Ovary (tissue), 3 donors: ENCODE measurements around the gene VSIG10.

Experiments
- POLR2A ChIP-seq: fragments of 450-650 bp; IDR thresholded peaks from one replicate; pipeline ENCODE4 v1.6.1; 2017; ENCODE audit warnings: antibody characterized with exemption, mild to moderate bottlenecking, moderate library complexity
- TF ChIP-seq, protein P1 (sequence below), 3 donors: fragments of 450-650 bp in 2 of 3; fragments of 200-600 bp in 1 of 3; IDR thresholded peaks; one replicate each; pipeline versions ENCODE4 v1.5.1 to v1.8.0; 2016 to 2022; ENCODE audit warnings: antibody characterized with exemption in 3 of 3, mild to moderate bottlenecking in 1 of 3
- donor health status: DM: no; HTN: no; CAD: no.

DNA sequence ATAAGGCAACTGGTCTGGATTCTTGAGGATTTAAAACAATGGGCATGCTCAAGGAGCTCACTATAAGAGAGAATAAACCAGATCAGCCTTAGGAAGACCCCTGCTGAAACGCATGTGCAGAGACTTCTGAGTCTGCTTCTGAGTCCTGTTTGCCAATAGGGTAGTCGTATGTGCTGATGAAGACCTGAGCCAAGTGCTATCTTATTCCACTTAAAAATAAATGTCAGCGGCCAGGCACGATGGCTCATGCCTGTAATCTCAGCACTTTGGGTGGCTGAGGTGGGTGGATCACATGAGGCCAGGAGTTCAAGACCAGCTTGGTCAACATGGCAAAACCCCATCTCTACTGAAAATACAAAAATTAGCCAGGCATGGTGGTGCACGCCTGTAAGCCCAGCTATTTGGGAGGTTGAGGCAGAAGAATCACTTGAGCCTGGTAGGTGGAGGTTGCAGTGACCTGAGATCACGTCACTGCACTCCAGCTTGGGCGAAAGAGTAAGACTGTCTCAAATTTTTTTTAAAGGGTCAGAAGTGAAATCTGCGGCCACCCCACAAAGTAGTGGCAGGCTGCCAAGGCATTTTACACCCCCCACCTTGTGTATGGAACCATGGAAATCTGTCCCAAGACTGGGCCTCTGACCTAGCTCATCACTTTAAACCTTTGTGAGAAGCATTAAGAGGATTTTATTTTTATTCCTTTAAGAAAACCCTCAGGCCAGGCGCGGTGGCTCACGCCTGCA, 67.0 kb downstream of the VSIG10 start:
- TF ChIP-seq, protein P1, sequence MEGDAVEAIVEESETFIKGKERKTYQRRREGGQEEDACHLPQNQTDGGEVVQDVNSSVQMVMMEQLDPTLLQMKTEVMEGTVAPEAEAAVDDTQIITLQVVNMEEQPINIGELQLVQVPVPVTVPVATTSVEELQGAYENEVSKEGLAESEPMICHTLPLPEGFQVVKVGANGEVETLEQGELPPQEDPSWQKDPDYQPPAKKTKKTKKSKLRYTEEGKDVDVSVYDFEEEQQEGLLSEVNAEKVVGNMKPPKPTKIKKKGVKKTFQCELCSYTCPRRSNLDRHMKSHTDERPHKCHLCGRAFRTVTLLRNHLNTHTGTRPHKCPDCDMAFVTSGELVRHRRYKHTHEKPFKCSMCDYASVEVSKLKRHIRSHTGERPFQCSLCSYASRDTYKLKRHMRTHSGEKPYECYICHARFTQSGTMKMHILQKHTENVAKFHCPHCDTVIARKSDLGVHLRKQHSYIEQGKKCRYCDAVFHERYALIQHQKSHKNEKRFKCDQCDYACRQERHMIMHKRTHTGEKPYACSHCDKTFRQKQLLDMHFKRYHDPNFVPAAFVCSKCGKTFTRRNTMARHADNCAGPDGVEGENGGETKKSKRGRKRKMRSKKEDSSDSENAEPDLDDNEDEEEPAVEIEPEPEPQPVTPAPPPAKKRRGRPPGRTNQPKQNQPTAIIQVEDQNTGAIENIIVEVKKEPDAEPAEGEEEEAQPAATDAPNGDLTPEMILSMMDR (IDR thresholded peaks at IDR 0.05) = no peak
- TF ChIP-seq POLR2A = no peak
